Measurements from ENCODE around the gene COPE. TPM values are rescaled to one million over a fixed set of nuclear protein-coding genes. Genes with fewer than 3 reads are reported as not detected.

The COPE gene
- polyA plus RNA-seq, 1 donor, result 135 TPM

GRCh38 chr19:18899624-18900560 is 19.3 kb downstream of the COPE start:
- Histone ChIP-seq H3K27ac (ENCODE audit: low read length) (no peak overlapping the region), H3K36me3 (ENCODE audit: control insufficient read depth, insufficient read depth, low read length) (peaks cover 32% of the 10 kb centered on the region), H3K9me3 (ENCODE audit: control insufficient read depth, low read depth, low read length) (peaks cover 3% of the 10 kb centered on the region), H3K4me3 (ENCODE audit: low read length) (no peak overlapping the region), H3K27me3 (ENCODE audit: control insufficient read depth, insufficient read depth, low read length) (peaks cover 10% of the 10 kb centered on the region), H3K4me1 (ENCODE audit: control insufficient read depth, insufficient read depth, low read length) (peaks cover 18% of the 10 kb centered on the region)
- WGBS (ENCODE audit: insufficient coverage, low lambda C conversion rate), result no CpG with 5 or more reads among the region's 20 CpGs
- no peak for DNase-seq

GRCh38 chr19:18898607-18899408 is 20.4 kb downstream of the COPE start:
- H3K27me3 ChIP-seq (ENCODE audit: control insufficient read depth, insufficient read depth, low read length), result peaks cover 21% of the 10 kb centered on the region
- peaks cover 7% of the 10 kb centered on the region for H3K9me3 ChIP-seq (ENCODE audit: control insufficient read depth, low read depth, low read length)
- peaks cover 22% of the 10 kb centered on the region for H3K4me1 ChIP-seq (ENCODE audit: control insufficient read depth, insufficient read depth, low read length)
- WGBS (ENCODE audit: insufficient coverage, low lambda C conversion rate), result no CpG with 5 or more reads among the region's 18 CpGs
- no peak for DNase-seq
- no peak overlapping the region for H3K27ac ChIP-seq (ENCODE audit: low read length)
- peaks cover 24% of the 10 kb centered on the region for H3K36me3 ChIP-seq (ENCODE audit: control insufficient read depth, insufficient read depth, low read length)
- H3K4me3 ChIP-seq (ENCODE audit: low read length), result no peak overlapping the region

- H3K36me3 ChIP-seq (ENCODE audit: control insufficient read depth, insufficient read depth, low read length), result peaks cover 21% of the 10 kb centered on the region
- no CpG with 5 or more reads among the region's 18 CpGs for WGBS (ENCODE audit: insufficient coverage, low lambda C conversion rate)
- peaks cover 7% of the 10 kb centered on the region for H3K9me3 ChIP-seq (ENCODE audit: control insufficient read depth, low read depth, low read length)
- no peak overlapping the region for H3K27ac ChIP-seq (ENCODE audit: low read length)
- peak in 1 of 2 donors; percentile 57 for DNase-seq
- no peak overlapping the region for H3K4me3 ChIP-seq (ENCODE audit: low read length)
- H3K4me1 ChIP-seq (ENCODE audit: control insufficient read depth, insufficient read depth, low read length), result peaks cover 22% of the 10 kb centered on the region
- H3K27me3 ChIP-seq (ENCODE audit: control insufficient read depth, insufficient read depth, low read length), result peaks cover 27% of the 10 kb centered on the region
These were observed 21.0 kb downstream of the COPE start for GRCh38 chr19:18898081-18898606.

GRCh38 chr19:18897094-18898029 is 21.8 kb downstream of the COPE start:
- no peak for DNase-seq
- Histone ChIP-seq H3K4me3 (ENCODE audit: low read length) (no peak overlapping the region), H3K27me3 (ENCODE audit: control insufficient read depth, insufficient read depth, low read length) (peaks cover 27% of the 10 kb centered on the region), H3K36me3 (ENCODE audit: control insufficient read depth, insufficient read depth, low read length) (peaks cover 16% of the 10 kb centered on the region), H3K9me3 (ENCODE audit: control insufficient read depth, low read depth, low read length) (peaks cover 7% of the 10 kb centered on the region), H3K4me1 (ENCODE audit: control insufficient read depth, insufficient read depth, low read length) (peaks cover 22% of the 10 kb centered on the region), H3K27ac (ENCODE audit: low read length) (no peak overlapping the region)
- no CpG with 5 or more reads among the region's 25 CpGs for WGBS (ENCODE audit: insufficient coverage, low lambda C conversion rate)

- peaks cover 22% of the 10 kb centered on the region for H3K4me1 ChIP-seq (ENCODE audit: control insufficient read depth, insufficient read depth, low read length)
- no peak overlapping the region for H3K4me3 ChIP-seq (ENCODE audit: low read length)
- no peak for DNase-seq
- no CpG with 5 or more reads among the region's 33 CpGs for WGBS (ENCODE audit: insufficient coverage, low lambda C conversion rate)
- no peak overlapping the region for H3K27ac ChIP-seq (ENCODE audit: low read length)
- peaks cover 27% of the 10 kb centered on the region for H3K27me3 ChIP-seq (ENCODE audit: control insufficient read depth, insufficient read depth, low read length)
- H3K36me3 ChIP-seq (ENCODE audit: control insufficient read depth, insufficient read depth, low read length), result peaks cover 15% of the 10 kb centered on the region
- H3K9me3 ChIP-seq (ENCODE audit: control insufficient read depth, low read depth, low read length), result peaks cover 7% of the 10 kb centered on the region
These were observed 22.8 kb downstream of the COPE start for GRCh38 chr19:18896421-18896841.

GRCh38 chr19:18895824-18896341 is 23.3 kb downstream of the COPE start, which contains the start of gene CERS1:
CERS1 (minus strand) TSS chr19:18896158; CDS start chr19:18896072, 86 bp downstream.
- peak in 1 of 2 donors; percentile 32 for DNase-seq
- peaks cover 27% of the 10 kb centered on the region for H3K27me3 ChIP-seq (ENCODE audit: control insufficient read depth, insufficient read depth, low read length)
- WGBS (ENCODE audit: insufficient coverage, low lambda C conversion rate), result no CpG with 5 or more reads among the region's 89 CpGs

GRCh38 chr19:18895038-18895823 is 24.0 kb downstream of the COPE start:
- peak overlapping the region; percentile 35 for H3K4me3 ChIP-seq (ENCODE audit: low read length)
- peaks cover 4% of the 10 kb centered on the region for H3K9me3 ChIP-seq (ENCODE audit: control insufficient read depth, low read depth, low read length)
- no peak overlapping the region for H3K27ac ChIP-seq (ENCODE audit: low read length)
- peaks cover 7% of the 10 kb centered on the region for H3K36me3 ChIP-seq (ENCODE audit: control insufficient read depth, insufficient read depth, low read length)
- H3K27me3 ChIP-seq (ENCODE audit: control insufficient read depth, insufficient read depth, low read length), result peaks cover 27% of the 10 kb centered on the region
- DNase-seq, result no peak
- H3K4me1 ChIP-seq (ENCODE audit: control insufficient read depth, insufficient read depth, low read length), result peaks cover 22% of the 10 kb centered on the region
- no CpG with 5 or more reads among the region's 72 CpGs for WGBS (ENCODE audit: insufficient coverage, low lambda C conversion rate)

More at GRCh38 chr19:18895824-18896341, 23.3 kb downstream of the COPE start, which contains the start of gene CERS1:
- H3K4me3 ChIP-seq (ENCODE audit: low read length), result peak within 1 kb of the TSS; percentile 35
- peaks cover 22% of the 10 kb centered on the region for H3K4me1 ChIP-seq (ENCODE audit: control insufficient read depth, insufficient read depth, low read length)
- no peak within 1 kb of the TSS for H3K27ac ChIP-seq (ENCODE audit: low read length)
- H3K36me3 ChIP-seq (ENCODE audit: control insufficient read depth, insufficient read depth, low read length), result peaks cover 10% of the 10 kb centered on the region
- H3K9me3 ChIP-seq (ENCODE audit: control insufficient read depth, low read depth, low read length), result peaks cover 4% of the 10 kb centered on the region

- Histone ChIP-seq H3K9me3 (ENCODE audit: control insufficient read depth, low read depth, low read length) (peaks cover 4% of the 10 kb centered on the region), H3K27me3 (ENCODE audit: control insufficient read depth, insufficient read depth, low read length) (peaks cover 27% of the 10 kb centered on the region), H3K27ac (ENCODE audit: low read length) (no peak overlapping the region), H3K36me3 (ENCODE audit: control insufficient read depth, insufficient read depth, low read length) (no peaks in the 10 kb centered on the region), H3K4me3 (ENCODE audit: low read length) (peak overlapping the region; percentile 35), H3K4me1 (ENCODE audit: control insufficient read depth, insufficient read depth, low read length) (peaks cover 22% of the 10 kb centered on the region)
- WGBS (ENCODE audit: insufficient coverage, low lambda C conversion rate), result no CpG with 5 or more reads among the region's 28 CpGs
- DNase-seq, result peak; percentile 29 to 35
These were observed 24.7 kb downstream of the COPE start for GRCh38 chr19:18894254-18895037.
